HG03159 (cell line): Measurements from ENCODE around the gene ALG14.
"Not testable (repeated sequence)": the region's sequence is repeated elsewhere in the genome, so short reads cannot be mapped to it uniquely, and the experiment has no call there.

ENCODE experiments used
- ATAC-seq: cut with Tn5 transposase; IDR thresholded peaks from one replicate; pipeline ENCODE4 v1.9.1; 2021; ENCODE audit warnings: mild to moderate bottlenecking, moderate library complexity; ENCODE audit not compliant: unreplicated experiment

Gene ALG14

GRCh38 chr1:95013950-95014574, 58.7 kb downstream of the ALG14 start:
- no peak for ATAC-seq

DNA sequence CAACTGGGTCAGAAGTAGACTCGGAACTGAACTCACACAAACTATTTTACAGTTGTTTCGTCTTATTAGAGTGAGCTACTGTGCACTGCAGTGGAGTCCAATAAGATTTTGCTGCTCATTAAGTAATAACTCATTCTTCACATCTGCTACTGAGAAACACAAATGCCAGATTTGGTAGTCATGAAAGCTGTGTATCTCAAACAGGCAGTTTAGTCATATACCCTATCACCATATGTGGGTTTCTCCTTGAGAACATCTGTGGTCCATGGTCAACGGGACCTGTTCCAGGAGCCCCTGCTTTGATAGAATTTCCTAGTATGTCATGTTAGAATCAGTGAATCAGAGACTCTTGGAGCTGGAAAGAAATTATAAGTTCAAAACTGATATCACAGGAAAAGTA, 60.4 kb downstream of the ALG14 start:
- no peak for ATAC-seq

GRCh38 chr1:95010158-95010557, 62.6 kb downstream of the ALG14 start:
- ATAC-seq: no peak

- no peak for ATAC-seq
Measured at GRCh38 chr1:95007687-95008086, 65.1 kb downstream of the ALG14 start.

GRCh38 chr1:95006681-95007080, 66.1 kb downstream of the ALG14 start:
- ATAC-seq: no peak

DNA sequence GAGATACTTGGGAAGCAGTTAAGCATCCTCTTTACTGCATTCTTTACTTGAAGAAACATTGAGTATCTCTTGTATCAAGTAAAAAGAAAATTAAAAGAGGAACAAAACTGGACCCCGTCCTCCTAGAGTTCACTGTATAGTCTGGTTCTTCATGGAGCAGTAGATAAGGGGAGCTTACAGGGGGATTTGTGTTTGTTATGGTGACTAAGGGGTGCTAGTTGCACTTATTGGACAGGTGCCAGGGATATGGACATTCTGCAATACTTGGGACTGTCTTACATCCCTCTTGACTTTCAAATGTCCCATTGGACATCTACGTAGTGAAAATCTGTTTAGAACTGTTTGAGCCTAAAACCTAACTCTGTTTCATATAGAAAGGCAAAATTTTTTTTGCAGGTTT, 67.2 kb downstream of the ALG14 start:
- ATAC-seq: no peak

DNA sequence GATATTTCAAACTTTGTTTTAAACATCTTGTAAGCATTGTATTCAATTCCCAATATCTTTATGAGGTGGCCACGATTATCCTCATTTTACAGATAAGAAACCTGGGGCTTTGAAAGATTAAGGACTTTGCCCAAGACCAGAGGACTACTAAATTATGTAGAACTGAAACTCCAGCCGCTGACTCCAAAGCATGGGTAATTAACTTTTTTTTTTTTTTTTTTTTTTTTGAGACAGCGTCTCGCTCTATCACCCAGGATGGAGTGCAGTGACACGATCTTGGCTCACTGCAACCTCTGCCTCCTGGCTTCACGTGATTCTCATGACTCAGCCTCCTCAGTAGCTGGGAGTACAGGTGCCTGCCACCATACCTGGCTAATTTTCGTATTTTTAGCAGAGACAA, 68.7 kb downstream of the ALG14 start:
- ATAC-seq: no peak

DNA sequence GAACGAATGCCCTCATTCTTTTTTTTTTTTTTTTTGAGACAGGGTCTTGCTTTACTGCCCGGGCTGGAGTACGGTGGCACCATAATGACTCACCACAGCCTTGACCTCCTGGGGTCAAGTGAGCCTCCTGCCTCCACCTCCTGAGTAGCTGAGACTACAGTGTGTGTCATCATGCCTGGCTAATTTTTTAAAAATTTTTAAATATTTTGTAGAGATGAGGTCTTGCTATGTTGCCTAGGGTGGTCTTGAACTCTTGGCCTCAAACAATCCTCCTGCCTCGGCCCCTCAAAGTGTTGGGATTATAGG, 69.4 kb downstream of the ALG14 start:
- no peak for ATAC-seq

GRCh38 chr1:95002540-95003432, 70.0 kb downstream of the ALG14 start:
- no peak for ATAC-seq

DNA sequence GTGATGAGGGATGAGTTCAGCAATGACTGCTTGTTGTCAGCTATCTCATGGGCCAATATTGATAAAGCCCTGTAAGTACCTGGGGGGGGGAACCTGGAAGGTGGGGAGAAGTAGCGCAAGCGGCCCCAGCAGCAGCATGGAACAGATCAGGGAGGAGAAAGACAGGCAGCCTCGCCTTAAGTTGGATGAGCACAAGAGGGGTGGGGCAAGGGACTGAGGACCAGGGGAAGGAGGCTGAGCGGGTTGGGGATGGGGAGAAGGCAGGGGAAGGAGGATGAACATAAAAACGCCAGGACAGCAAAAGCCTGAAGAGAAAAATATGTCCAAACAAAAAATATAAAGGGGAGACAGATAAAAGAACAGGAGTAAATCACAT, 70.6 kb downstream of the ALG14 start:
- ATAC-seq: no peak

DNA sequence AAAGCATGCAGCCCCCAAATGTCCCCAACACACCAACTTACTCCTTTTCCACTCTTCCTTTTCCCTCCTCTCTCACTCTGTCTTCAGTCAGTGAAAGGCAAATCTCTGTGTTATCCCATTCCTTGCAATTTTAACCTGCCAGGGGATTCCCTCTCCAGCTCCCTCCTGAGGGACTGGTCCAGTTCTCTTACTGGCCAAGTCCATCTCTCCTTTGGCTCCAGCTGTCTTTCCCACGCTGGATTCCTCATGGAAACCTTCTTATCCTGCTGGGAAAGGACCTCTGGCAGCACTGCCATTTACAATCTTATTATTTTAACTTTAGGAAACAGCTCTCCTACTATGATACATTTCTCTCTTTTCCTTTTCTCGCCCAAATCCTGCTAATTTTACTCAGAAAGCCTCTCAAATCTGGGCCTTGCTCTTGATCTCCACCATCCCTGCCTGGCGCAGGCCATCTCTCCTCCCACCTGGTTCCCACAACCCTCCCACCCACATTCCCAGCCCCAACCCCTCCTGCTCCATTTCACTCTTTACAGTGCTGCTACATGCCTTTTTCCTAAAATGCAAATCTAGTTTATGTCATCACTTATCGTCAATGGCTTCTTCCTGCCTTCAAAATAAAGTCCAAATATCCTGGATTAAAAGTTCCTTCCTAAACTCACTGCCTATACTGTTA, 73.2 kb downstream of the ALG14 start:
- no peak for ATAC-seq

GRCh38 chr1:94998748-94999147, 74.0 kb downstream of the ALG14 start:
- no peak for ATAC-seq

DNA sequence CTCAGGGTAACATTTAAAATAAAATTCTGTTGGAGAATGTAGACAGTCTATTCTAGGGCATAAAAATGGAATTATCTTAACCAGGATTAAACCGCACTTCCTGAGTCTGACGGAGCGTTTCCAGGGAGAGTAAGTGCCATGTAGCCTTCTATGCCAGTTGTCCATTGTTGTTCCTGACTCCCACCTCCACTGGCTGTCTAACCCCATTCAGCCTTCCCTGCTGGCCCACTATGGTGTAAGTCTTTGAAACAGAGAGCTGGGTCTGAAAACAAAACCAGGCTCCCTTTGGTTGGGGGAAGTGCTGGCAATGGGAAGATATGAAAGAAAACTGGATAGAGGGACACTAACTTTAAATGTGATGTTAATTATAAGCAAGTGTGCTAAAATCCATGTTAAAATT, 74.6 kb downstream of the ALG14 start:
- ATAC-seq: no peak

GRCh38 chr1:94995536-94995935, 77.2 kb downstream of the ALG14 start:
- ATAC-seq: not testable (repeated sequence)

DNA sequence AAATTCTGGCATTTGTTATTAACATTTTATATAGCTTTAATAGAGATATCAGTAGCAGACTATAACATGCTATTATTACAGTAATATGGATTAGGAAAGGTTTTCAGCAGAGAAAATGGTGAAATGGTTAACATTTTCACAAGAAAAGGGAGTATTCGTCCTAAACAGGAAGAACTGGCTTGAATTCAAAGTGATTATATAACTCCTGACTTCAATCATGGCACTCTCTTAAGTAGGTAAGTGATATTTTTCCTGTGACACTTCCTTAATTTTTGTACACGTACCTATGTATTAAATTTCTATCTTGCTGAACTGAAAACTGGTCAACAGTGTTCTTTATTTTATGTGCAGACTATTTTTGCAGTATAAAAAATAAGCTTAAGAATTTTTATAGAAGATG, 77.9 kb downstream of the ALG14 start:
- ATAC-seq: no peak

GRCh38 chr1:94993931-94994645, 78.7 kb downstream of the ALG14 start:
- no peak for ATAC-seq

GRCh38 chr1:94992863-94993563, 79.7 kb downstream of the ALG14 start:
- ATAC-seq: no peak

GRCh38 chr1:94992161-94992560, 80.6 kb downstream of the ALG14 start:
- no peak for ATAC-seq

GRCh38 chr1:94989911-94990473, 82.8 kb downstream of the ALG14 start:
- ATAC-seq: no peak

DNA sequence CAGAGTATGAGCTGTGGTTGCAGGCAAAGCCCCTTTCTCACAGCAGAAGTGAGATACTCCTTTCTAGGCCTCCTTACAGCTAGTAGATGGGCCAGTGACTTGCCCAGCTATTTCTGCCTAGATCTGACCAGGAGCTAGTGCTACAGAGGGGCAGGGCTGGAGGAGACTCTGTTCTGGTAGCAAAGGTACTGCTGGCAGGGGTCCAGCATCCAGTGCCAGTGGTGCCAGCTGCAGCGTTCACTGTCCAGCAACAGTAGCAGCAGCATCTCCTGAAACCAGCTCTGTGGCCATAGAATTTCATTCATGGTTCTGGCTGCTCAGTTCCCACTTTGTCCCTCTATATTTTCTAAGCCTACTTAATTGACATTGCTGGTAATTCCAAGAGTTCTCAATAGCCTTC, 83.4 kb downstream of the ALG14 start:
- ATAC-seq: no peak

DNA sequence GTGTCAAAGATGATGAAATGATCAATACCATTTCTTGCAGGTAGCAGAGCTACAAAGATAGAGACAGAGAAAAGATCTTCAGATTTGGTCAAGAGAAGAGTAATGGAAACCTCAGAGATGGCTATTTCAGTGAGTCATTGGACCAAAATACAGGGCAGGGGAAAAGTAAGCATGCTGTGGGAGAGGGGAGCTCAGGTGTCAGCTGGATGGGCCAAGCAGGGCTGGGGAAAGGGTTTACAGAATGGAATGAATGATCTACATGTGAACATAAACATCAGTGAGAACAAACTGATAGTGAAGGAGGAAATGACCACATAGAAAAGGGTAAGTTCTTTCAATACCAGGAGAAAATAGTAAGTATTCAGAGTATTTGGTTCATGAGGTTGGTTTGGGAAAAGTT, 84.4 kb downstream of the ALG14 start:
- ATAC-seq: no peak
